CD4-positive, alpha-beta T cell treated with Interleukin-15 for 4 hours (primary cell): ENCODE measurements around the gene ELAPOR2.
"Not testable (repeated sequence)": the region's sequence is repeated elsewhere in the genome, so short reads cannot be mapped to it uniquely, and the experiment has no call there.

Source experiments
- DNase-seq: peaks from one replicate; pipeline ENCODE4 v3.0.0-alpha.2; 2020; ENCODE audit warnings: low spot score

The ELAPOR2 gene

DNA sequence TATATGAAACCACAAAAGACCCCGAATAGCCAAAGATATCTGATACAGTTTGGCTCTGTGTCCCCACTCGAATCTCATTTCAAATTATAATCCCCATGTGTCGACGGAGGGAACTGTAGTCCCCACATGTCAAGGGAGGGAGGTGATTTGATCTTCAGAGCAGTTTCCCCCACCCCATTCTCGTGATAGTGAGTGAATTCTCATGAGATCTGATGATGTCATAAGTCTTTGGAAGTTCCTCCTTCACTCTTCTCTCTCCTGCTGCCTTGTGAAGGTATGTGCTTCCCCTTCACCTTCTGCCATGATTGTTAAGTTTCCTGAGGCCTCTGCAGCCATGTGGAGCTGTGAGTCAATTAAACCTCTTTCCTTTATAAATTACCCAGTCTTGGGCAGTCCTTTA is 13.0 kb downstream of the ELAPOR2 start:
- DNase-seq = no peak

DNA sequence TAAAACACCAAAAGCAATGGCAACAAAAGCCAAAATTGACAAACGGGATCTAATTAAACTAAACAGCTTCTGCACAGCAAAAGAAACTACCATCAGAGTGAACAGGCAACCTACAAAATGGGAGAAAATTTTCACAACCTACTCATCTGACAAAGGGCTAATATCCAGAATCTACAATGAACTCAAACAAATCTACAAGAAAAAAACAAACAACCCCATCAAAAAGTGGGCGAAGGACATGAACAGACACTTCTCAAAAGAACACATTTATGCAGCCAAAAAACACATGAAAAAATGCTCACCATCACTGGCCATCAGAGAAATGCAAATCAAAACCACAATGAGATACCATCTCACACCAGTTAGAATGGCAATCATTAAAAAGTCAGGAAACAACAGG is 14.7 kb downstream of the ELAPOR2 start:
- not testable (repeated sequence) for DNase-seq

DNA sequence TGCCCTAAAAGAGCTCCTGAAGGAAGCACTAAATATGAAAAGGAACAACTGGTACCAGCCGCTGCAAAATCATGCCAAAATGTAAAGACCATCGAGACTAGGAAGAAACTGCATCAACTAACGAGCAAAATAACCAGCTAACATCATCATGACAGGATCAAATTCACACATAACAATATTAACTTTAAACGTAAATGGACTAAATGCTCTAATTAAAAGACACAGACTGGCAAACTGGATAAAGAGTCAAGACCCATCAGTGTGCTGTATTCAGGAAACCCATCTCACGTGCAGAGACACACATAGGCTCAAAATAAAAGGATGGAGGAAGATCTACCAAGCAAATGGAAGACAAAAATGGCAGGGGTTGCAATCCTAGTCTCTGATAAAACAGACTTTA is 17.9 kb downstream of the ELAPOR2 start:
- DNase-seq = not testable (repeated sequence)

DNA sequence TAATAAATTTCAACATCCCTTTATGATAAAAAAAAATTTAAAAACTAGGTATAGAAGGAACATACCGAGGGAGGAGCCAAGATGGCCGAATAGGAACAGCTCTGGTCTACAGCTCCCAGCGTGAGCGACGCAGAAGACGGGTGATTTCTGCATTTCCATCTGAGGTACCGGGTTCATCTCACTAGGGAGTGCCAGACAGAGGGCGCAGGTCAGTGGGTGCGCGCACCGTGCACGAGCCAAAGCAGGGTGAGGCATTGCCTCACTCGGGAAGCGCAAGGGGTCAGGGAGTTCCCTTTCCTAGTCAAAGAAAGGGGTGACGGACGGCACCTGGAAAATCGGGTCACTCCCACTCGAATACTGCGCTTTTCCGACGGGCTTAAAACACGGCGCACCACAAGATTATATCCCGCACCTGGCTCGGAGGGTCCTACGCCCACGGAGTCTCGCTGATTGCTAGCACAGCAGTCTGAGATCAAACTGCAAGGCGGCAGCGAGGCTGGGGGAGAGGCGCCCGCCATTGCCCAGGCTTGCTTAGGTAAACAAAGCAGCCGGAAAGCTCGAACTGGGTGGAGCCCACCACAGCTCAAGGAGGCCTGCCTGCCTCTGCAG is 19.7 kb downstream of the ELAPOR2 start:
- peak; percentile 16 for DNase-seq

DNA sequence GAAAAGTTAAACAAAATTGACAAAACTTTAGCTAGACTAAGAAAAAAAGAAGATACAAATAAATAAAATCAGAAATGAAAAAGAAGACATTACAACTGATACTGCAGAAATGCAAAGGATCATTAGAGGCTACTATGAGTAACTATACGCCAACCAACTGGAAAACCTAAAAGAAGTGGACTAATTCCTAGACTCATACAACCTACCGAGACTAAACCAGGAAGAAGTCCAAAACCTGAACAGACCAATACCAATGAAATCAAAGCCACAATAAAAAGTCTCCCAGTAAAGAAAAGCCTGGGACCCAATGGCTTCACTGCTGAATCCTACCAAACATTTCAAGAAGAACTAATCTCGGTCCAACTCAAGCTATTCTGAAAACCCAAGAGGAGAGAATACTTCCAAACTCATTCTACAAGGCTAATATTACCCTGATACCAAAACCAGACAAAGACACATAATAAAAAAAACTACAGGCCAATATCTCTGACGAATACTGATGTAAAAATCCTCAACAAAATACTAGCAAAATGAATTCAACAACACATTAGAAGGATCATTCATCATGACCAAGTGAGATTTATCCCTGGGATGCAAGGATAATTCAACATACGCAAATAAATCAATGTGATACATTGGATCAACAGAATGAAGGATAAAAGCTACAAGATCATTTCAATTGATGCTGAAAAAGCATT is 20.3 kb downstream of the ELAPOR2 start:
- DNase-seq = no peak

DNA sequence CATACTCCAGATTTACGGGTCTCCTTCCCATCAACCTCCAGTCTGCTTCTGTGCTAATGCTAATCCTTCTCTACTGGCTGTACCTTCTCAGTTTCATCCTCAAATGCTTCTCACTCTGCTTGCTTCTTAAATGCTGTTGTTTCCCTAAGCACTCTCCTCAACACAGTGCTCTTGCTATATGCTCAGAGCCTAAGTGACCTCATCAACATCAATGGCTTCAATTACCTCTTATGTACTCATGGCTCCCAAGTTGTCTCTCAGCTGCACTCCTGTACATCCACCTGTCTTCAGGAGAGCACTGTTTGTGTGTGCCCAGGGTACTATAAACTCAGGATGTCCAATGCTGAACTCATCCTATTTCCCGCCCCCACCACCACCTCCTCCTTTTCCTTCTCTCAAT is 22.5 kb downstream of the ELAPOR2 start:
- DNase-seq = no peak

DNA sequence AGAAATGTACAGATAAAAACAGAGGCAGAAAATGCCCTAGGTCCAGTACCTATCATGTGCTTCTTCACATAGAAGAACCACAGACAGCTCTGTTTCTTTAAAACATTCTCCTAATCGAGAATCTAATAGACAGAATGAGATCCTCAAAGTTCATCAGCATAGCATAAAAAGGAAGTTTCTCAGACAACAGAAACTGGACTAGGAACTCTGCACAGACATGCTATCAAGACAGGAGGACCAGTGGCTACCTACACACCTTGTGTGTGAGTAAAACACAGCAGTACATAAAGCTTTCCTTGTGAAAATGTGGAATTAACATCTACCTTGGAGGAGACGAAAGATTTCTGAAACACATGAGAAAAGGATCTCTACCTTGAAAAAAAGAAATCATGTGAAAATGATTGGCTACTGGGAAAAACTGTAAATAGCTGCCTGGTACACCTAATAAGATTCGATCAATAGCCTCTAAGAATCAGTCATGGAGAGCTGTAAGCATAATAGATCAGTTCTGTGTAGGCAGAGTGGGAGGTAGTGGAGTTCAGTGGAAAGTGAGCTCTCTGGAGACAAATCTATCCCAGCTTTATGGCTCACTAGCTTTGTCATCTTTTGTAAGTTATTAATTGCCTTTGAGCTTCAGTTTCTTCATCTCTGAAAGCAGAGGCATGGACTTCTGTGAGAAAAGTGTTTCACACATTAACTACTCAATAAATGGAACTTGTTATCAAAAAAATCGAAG is 26.7 kb downstream of the ELAPOR2 start:
- DNase-seq = no peak

DNA sequence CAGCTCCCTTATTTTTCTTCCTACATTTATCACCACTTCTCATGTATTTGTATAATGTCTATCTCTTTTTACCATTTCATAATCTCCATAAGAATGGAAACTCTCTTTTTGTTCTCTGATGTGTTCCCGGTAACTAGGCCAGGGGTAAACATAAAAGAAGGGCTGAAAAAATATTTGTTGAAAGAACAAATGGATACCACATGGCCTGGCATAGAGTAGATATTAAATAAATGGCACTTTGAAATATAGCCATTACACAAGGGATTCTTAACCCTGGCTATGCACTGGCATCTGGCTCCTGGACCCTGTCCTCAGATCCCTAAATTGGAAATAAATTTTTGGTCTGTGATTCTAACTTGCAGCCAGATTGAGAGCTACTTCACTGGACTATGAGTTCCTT is 30.4 kb downstream of the ELAPOR2 start:
- DNase-seq = no peak

DNA sequence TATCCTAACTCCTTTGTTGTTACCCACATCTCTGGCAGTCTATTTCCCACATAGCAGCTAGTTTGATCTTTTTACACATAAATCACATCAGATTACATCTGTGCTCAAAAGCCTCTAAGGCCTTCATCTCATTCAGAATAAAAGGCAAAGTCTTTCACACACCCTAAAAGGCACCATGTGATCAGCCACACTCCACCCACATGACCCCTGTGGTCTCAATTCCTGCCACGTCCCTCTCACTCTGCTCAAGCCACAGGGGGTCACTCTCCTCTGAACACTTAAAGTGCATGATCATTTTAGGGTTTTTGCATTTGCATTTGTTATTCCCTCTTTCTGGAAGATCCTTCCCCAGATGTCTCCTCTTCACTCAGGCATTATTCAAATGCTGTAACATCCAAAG is 30.8 kb downstream of the ELAPOR2 start:
- no peak for DNase-seq

DNA sequence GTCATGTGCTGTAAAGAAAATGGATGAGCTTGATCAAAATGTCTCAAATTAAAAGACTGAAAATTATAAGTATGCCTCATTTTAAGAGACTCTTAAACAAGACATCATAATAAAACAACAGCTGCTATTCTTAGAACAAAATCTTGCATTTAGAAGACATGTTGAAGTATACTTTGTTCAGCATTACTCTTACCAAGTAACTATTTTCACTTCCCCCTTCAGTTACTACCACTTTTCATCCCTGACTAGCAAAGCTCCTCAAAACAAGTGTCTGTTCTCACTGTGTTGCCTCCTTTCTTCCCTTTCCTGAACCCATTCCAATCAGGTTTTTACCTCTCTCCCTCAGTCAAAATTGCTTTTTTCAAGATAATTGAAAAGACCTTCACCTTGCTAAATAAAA is 31.6 kb downstream of the ELAPOR2 start:
- no peak for DNase-seq

DNA sequence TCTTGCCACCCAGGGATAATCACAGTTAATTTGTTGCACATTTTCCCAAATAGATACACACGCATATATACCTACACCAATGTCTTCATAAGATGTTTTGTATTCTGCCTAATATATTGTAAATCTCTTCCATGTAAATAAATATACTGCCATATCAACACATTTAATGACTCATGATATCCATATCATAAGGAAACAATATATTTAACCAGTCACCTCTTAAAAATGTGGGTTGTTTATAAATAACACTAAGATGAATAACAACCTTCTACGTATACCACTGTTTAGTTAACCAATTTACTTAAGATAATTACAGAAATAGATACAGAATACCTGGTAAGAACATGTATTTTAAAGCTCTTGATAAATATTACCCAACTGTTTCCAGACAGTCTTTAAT is 38.2 kb downstream of the ELAPOR2 start:
- DNase-seq = no peak

DNA sequence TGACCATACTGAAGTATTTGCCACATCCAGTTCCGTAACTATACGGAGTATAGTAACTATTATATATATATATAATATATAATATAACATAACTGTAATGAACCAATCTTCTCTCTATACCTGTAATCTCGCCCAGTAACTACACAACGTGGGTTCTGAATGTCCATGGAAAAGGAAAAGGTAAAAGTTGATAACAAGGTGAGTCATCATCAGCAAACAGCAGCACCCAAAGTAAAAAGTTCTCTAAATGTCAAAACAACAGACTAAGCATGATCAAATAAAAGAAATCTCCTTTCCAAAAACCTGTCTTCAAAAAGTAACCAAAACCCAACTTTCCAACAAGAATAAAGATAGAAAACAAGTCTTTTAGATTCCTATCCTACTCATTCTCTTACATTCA is 42.8 kb downstream of the ELAPOR2 start:
- no peak for DNase-seq

DNA sequence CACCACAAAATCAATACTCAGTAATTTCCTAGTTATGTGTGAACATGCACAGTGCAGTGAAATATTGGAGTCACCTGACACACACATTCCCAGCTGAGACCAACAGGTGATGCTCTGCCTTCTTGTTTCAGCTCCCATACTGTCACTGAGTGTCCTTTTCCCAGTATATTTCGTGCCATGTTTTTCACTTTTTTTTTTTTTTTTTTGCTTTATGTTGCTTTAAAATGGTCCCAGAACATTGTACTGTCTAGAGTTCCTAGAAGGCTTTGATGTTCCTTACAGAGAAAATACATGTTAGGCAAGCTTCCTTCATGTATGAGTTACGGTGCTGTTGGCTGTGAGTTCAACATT is 45.6 kb downstream of the ELAPOR2 start:
- no peak for DNase-seq

DNA sequence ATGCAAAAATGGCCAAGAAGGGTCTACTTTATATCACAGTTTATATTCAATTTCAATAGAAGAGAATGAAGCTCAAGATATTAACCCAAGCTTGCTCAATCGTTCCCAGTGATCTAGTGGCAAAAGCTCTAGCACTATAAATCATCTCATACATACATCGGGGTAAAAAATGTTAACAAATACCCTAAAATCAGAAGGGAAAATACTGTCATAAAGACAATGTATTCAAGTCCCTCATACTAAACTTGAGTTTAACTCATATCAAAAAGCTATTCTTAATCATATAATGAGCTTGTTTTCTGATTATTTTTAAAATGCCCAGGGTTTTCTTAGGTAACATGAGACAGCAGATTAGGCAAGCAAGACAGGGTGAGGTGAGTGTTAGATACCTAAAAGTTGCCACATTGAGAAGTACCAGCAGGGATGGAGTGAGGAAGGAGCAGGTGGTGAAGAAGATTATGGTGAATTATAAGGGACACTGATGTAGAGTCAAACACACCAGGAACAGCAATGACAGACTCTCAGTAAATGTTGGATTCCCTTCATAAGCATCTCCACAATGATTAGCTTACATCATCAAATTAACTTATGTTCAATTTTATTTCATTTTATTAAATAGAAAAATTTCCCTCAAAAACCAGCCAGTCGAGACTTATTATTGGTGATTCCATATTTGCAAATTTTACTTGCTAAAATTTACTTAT is 46.2 kb downstream of the ELAPOR2 start:
- DNase-seq = no peak
